Measurements from ENCODE around the gene ASCL3.
"Not testable (repeated sequence)": the region's sequence is repeated elsewhere in the genome, so short reads cannot be mapped to it uniquely, and the experiment has no call there.

The ASCL3 gene

GRCh38 chr11:8910649-8911026 lies 32.2 kb downstream of the ASCL3 start:
- DNase-seq (ENCODE audit: low read depth, low spot score): no peak

GRCh38 chr11:8908099-8908498 lies 34.7 kb downstream of the ASCL3 start:
- no peak for DNase-seq (ENCODE audit: low read depth, low spot score)

- DNase-seq (ENCODE audit: low read depth, low spot score): no peak
Measured at GRCh38 chr11:8907116-8907515, 35.7 kb downstream of the ASCL3 start.

GRCh38 chr11:8905528-8906165 lies 37.2 kb downstream of the ASCL3 start:
- DNase-seq (ENCODE audit: low read depth, low spot score): peak; percentile 47

GRCh38 chr11:8899119-8899753 lies 43.6 kb downstream of the ASCL3 start:
- no peak for DNase-seq (ENCODE audit: low read depth, low spot score)

GRCh38 chr11:8891185-8891584 lies 51.6 kb downstream of the ASCL3 start:
- not testable (repeated sequence) for DNase-seq (ENCODE audit: low read depth, low spot score)
